Naive thymus-derived CD8-positive, alpha-beta T cell (primary cell): ENCODE measurements around the gene TBC1D9B. TPM values are rescaled to one million over a fixed set of nuclear protein-coding genes. Genes with fewer than 3 reads are reported as not detected.

Experiments
- ATAC-seq, 2 donors: fragments of 150-1000 bp; cut with Tn5 transposase in 1 of 2; sonication (Bioruptor Pico), chemical (Tn5 transposase) in 1 of 2; 1 replicate in 1 of 2; 2 replicates in 1 of 2; pipeline ENCODE4 v1.10.0; 2021; ENCODE audit warnings: mild to moderate bottlenecking in 2 of 2, moderate library complexity in 2 of 2
- POLR2A ChIA-PET: fragments of 350-600 bp; sonication (Branson Sonifier 250); formaldehyde crosslinking; loops from one replicate; lab custom pipeline; 2021; ENCODE audit warnings: antibody characterized with exemption; lab: Charles Lee
- DNase-seq, 10 donors: peaks; one replicate each; pipeline versions ENCODE4 v3.0.0 to v3.0.0-alpha.2; 2020 to 2022
- H3K27ac Mint-ChIP-seq, 10 donors: one replicate each; pipeline ENCODE4 v1.8.0; 2020 to 2022; ENCODE audit warnings: mild to moderate bottlenecking in 10 of 10, mixed read lengths in 10 of 10, moderate library complexity in 4 of 10, inconsistent platforms in 1 of 10
- H3K27me3 Mint-ChIP-seq, 5 donors: one replicate each; pipeline ENCODE4 v1.8.0; 2021 to 2022; ENCODE audit warnings: mixed read lengths in 5 of 5
- H3K36me3 Mint-ChIP-seq, 3 donors: one replicate each; pipeline ENCODE4 v1.8.0; 2020 to 2022; ENCODE audit warnings: mixed read lengths in 3 of 3, mild to moderate bottlenecking in 2 of 3, inconsistent platforms in 1 of 3
- H3K4me1 Mint-ChIP-seq, 4 donors: one replicate each; pipeline ENCODE4 v1.8.0; 2021 to 2022; ENCODE audit warnings: mixed read lengths in 4 of 4
- H3K4me3 Mint-ChIP-seq, 10 donors: one replicate each; pipeline ENCODE4 v1.8.0; 2020 to 2022; ENCODE audit warnings: mild to moderate bottlenecking in 10 of 10, mixed read lengths in 10 of 10, moderate library complexity in 6 of 10, inconsistent platforms in 1 of 10
- H3K9me3 Mint-ChIP-seq, 9 donors: one replicate each; pipeline ENCODE4 v1.8.0; 2020 to 2022; ENCODE audit warnings: mixed read lengths in 9 of 9, mild to moderate bottlenecking in 3 of 9, inconsistent platforms in 1 of 9, moderate library complexity in 1 of 9
- polyA plus RNA-seq, 3 donors: library from polyadenylated mRNA; unstranded; fragments of 300-500 nt; fragmentation: Illumina TruSeq; gene quantifications; one replicate each; pipeline ENCODE4 v1.2.3, GENCODE V29; 2021
- total RNA-seq, 8 experiments: library from RNA in 2 of 8; stranded (reverse) in 2 of 8; gene quantifications; one replicate each; pipeline ENCODE4 v1.2.3 and lab custom pipeline; 2021 to 2026

The TBC1D9B gene
- total and polyA plus RNA-seq, 5 experiments from 2014 or later, result 11.0 to 89.2 (median 40.6) TPM

GRCh38 chr5:179862296-179862695 lies 45.4 kb downstream of the TBC1D9B start:
- peaks cover 9 to 17% (median 13%) of the 10 kb centered on the region in 4 donors for H3K4me1 Mint-ChIP-seq
- H3K36me3 Mint-ChIP-seq, result peaks cover 0 to 11% (median 0%) of the 10 kb centered on the region in 3 donors
- no peaks in the 10 kb centered on the region for H3K27me3 Mint-ChIP-seq
- H3K9me3 Mint-ChIP-seq, result no peaks in the 10 kb centered on the region
- H3K27ac Mint-ChIP-seq, result no peak overlapping the region
- no peak overlapping the region for H3K4me3 Mint-ChIP-seq
- ATAC-seq (no peak), DNase-seq (no peak)
- POLR2A ChIA-PET, result interaction anchor here (1.2 kb wide), 1 partner anchor 38 kb away, joined by 3 read pairs; no protein-coding TSS in a partner anchor

- POLR2A ChIA-PET, result interaction anchor here (0.8 kb wide), 1 partner anchor 48 kb away, joined by 3 read pairs; no protein-coding TSS in a partner anchor
- H3K4me3 Mint-ChIP-seq, result peak overlapping the region in 9 of 10 donors; percentile 49 to 98 (median 75)
- no peaks in the 10 kb centered on the region for H3K27me3 Mint-ChIP-seq
- peaks cover 9 to 24% (median 19%) of the 10 kb centered on the region in 4 donors for H3K4me1 Mint-ChIP-seq
- H3K27ac Mint-ChIP-seq, result peak overlapping the region in 5 of 10 donors; percentile 15 to 80 (median 46)
- ATAC-seq (no peak), DNase-seq (no peak)
- peaks cover 0 to 7% (median 0%) of the 10 kb centered on the region in 3 donors for H3K36me3 Mint-ChIP-seq
- no peaks in the 10 kb centered on the region for H3K9me3 Mint-ChIP-seq
These were observed 47.4 kb downstream of the TBC1D9B start for GRCh38 chr5:179860301-179860700.

- H3K27me3 Mint-ChIP-seq, result no peaks in the 10 kb centered on the region
- no peaks in the 10 kb centered on the region for H3K9me3 Mint-ChIP-seq
- peak within 1 kb of the TSS; percentile 88 to 99 (median 98) for H3K4me3 Mint-ChIP-seq
- peaks cover 0 to 9% (median 0%) of the 10 kb centered on the region in 3 donors for H3K36me3 Mint-ChIP-seq
- H3K27ac Mint-ChIP-seq, result peak within 1 kb of the TSS; percentile 77 to 97 (median 95)
- ATAC-seq, result peak; percentile 93 to 95
- POLR2A ChIA-PET, result interaction anchor here (1.0 to 2.3 kb wide), 7 partner anchors 21 to 235 kb away, joined by 3 to 13 read pairs (median 6); partner anchors contain the start of genes HNRNPH1, MGAT4B and SQSTM1
- DNase-seq, result peak; percentile 80 to 90 (median 84)
- peaks cover 9 to 34% (median 23%) of the 10 kb centered on the region in 4 donors for H3K4me1 Mint-ChIP-seq
These were observed 48.9 kb downstream of the TBC1D9B start, which contains the start of gene MRNIP for GRCh38 chr5:179858586-179859427. Gene MRNIP, minus strand, starts transcription at chr5:179858817. Its CDS starts 21 bp downstream, at chr5:179858796.

- Mint-ChIP-seq H3K27me3 (no peaks in the 10 kb centered on the region), H3K4me3 (peak overlapping the region; percentile 88 to 99 (median 98)), H3K27ac (peak overlapping the region; percentile 77 to 97 (median 95)), H3K9me3 (no peaks in the 10 kb centered on the region), H3K36me3 (peaks cover 0 to 14% (median 0%) of the 10 kb centered on the region in 3 donors), H3K4me1 (peaks cover 9 to 36% (median 24%) of the 10 kb centered on the region in 4 donors)
- ATAC-seq (peak; percentile 71 to 78), DNase-seq (peak in 5 of 10 donors; percentile 26 to 47 (median 45))
- POLR2A ChIA-PET, result interaction anchor here (1.0 to 2.3 kb wide), 7 partner anchors 20 to 234 kb away, joined by 3 to 13 read pairs (median 6); partner anchors contain the start of genes HNRNPH1, MGAT4B and SQSTM1
These were observed 49.5 kb downstream of the TBC1D9B start for GRCh38 chr5:179858241-179858585.

- POLR2A ChIA-PET, result no interaction called here
- Mint-ChIP-seq H3K27ac (no peak overlapping the region), H3K36me3 (peaks cover 0 to 23% (median 11%) of the 10 kb centered on the region in 3 donors), H3K27me3 (no peaks in the 10 kb centered on the region), H3K9me3 (no peaks in the 10 kb centered on the region), H3K4me3 (no peak overlapping the region), H3K4me1 (peaks cover 13 to 47% (median 30%) of the 10 kb centered on the region in 4 donors)
- no peak for DNase-seq
- no peak for ATAC-seq
These were observed 53.3 kb downstream of the TBC1D9B start for GRCh38 chr5:179854356-179854755.

GRCh38 chr5:179852993-179853547 lies 54.6 kb downstream of the TBC1D9B start:
- Mint-ChIP-seq H3K27me3 (no peaks in the 10 kb centered on the region), H3K4me3 (peak overlapping the region in 1 of 10 donors; percentile 39), H3K9me3 (no peaks in the 10 kb centered on the region), H3K4me1 (peaks cover 9 to 41% (median 29%) of the 10 kb centered on the region in 4 donors), H3K36me3 (peaks cover 0 to 23% (median 11%) of the 10 kb centered on the region in 3 donors), H3K27ac (no peak overlapping the region)
- DNase-seq, result no peak
- no peak for ATAC-seq
- POLR2A ChIA-PET, result no interaction called here

GRCh38 chr5:179841621-179842020 lies 66.1 kb downstream of the TBC1D9B start:
- ATAC-seq (no peak), DNase-seq (no peak)
- POLR2A ChIA-PET, result no interaction called here
- Mint-ChIP-seq H3K4me3 (no peak overlapping the region), H3K36me3 (peaks cover 1 to 59% (median 23%) of the 10 kb centered on the region in 3 donors), H3K9me3 (peaks cover 0 to 6% (median 0%) of the 10 kb centered on the region in 9 donors), H3K27ac (peak overlapping the region in 2 of 10 donors; percentile 60 to 70), H3K27me3 (no peaks in the 10 kb centered on the region), H3K4me1 (peaks cover 3 to 7% (median 7%) of the 10 kb centered on the region in 4 donors)

GRCh38 chr5:179840766-179841165 lies 66.9 kb downstream of the TBC1D9B start:
- peaks cover 7 to 68% (median 21%) of the 10 kb centered on the region in 3 donors for H3K36me3 Mint-ChIP-seq
- POLR2A ChIA-PET, result no interaction called here
- H3K4me3 Mint-ChIP-seq, result no peak overlapping the region
- H3K27me3 Mint-ChIP-seq, result no peaks in the 10 kb centered on the region
- DNase-seq (no peak), ATAC-seq (no peak)
- peak overlapping the region in 2 of 10 donors; percentile 41 to 44 for H3K27ac Mint-ChIP-seq
- H3K9me3 Mint-ChIP-seq, result peaks cover 0 to 5% (median 0%) of the 10 kb centered on the region in 9 donors
- H3K4me1 Mint-ChIP-seq, result peaks cover 11 to 16% (median 16%) of the 10 kb centered on the region in 4 donors

- H3K27ac Mint-ChIP-seq, result peak overlapping the region in 2 of 10 donors; percentile 44 to 49
- POLR2A ChIA-PET, result interaction anchor here (0.6 kb wide), 2 partner anchors 31 to 161 kb away, joined by 4 to 5 read pairs; no protein-coding TSS in a partner anchor
These were observed 67.4 kb downstream of the TBC1D9B start for GRCh38 chr5:179840321-179840720.

GRCh38 chr5:179839328-179840256 lies 68.1 kb downstream of the TBC1D9B start:
- Mint-ChIP-seq H3K4me3 (no peak overlapping the region), H3K4me1 (peaks cover 13 to 21% (median 18%) of the 10 kb centered on the region in 4 donors), H3K9me3 (no peaks in the 10 kb centered on the region), H3K36me3 (peaks cover 7 to 76% (median 15%) of the 10 kb centered on the region in 3 donors), H3K27ac (peak overlapping the region in 3 of 10 donors; percentile 27 to 74 (median 32)), H3K27me3 (no peaks in the 10 kb centered on the region)
- DNase-seq (no peak), ATAC-seq (no peak)
- POLR2A ChIA-PET, result interaction anchor here (0.6 to 3.0 kb wide), 3 partner anchors 18 to 160 kb away, joined by 4 to 13 read pairs (median 5); partner anchors contain the start of gene MRNIP

More at GRCh38 chr5:179840321-179840720, 67.4 kb downstream of the TBC1D9B start:
- Mint-ChIP-seq H3K36me3 (peaks cover 7 to 72% (median 20%) of the 10 kb centered on the region in 3 donors), H3K9me3 (peaks cover 0 to 4% (median 0%) of the 10 kb centered on the region in 9 donors), H3K4me3 (no peak overlapping the region), H3K4me1 (peaks cover 12 to 20% (median 18%) of the 10 kb centered on the region in 4 donors), H3K27me3 (no peaks in the 10 kb centered on the region)
- ATAC-seq (no peak), DNase-seq (no peak)
